ENCODE data around the gene PRSS22.

Gene PRSS22

GRCh38 chr16:2811703-2812471, 46.1 kb downstream of the PRSS22 start:
- TF ChIP-seq REST (IDR thresholded peaks at IDR 0.05; ENCODE audit: insufficient read depth in 1 of 2, low read depth in 2 of 2, low read length in 2 of 2): no peak
- TF ChIP-seq SIN3A (IDR thresholded peaks at IDR 0.05; ENCODE audit: borderline replicate concordance, insufficient read depth, low read length): no peak
- TF ChIP-seq TAF1 (IDR thresholded peaks at IDR 0.05; ENCODE audit: borderline replicate concordance, insufficient read depth, low read length): no peak
- TF ChIP-seq POLR2AphosphoS5 (IDR thresholded peaks at IDR 0.05; ENCODE audit: low read depth, low read length): no peak
- no peak for TF ChIP-seq FOXP2 (optimal IDR thresholded peaks at IDR 0.05; ENCODE audit: borderline replicate concordance, extremely low read depth, extremely low read length, insufficient read depth)

GRCh38 chr16:2810651-2811050, 47.3 kb downstream of the PRSS22 start:
- TF ChIP-seq SIN3A (IDR thresholded peaks at IDR 0.05; ENCODE audit: borderline replicate concordance, insufficient read depth, low read length) (no peak), POLR2AphosphoS5 (IDR thresholded peaks at IDR 0.05; ENCODE audit: low read depth, low read length) (no peak), REST (IDR thresholded peaks at IDR 0.05; ENCODE audit: insufficient read depth in 1 of 2, low read depth in 2 of 2, low read length in 2 of 2) (no peak), FOXP2 (optimal IDR thresholded peaks at IDR 0.05; ENCODE audit: borderline replicate concordance, extremely low read depth, extremely low read length, insufficient read depth) (no peak), TAF1 (IDR thresholded peaks at IDR 0.05; ENCODE audit: borderline replicate concordance, insufficient read depth, low read length) (no peak)

- TF ChIP-seq SIN3A (IDR thresholded peaks at IDR 0.05; ENCODE audit: borderline replicate concordance, insufficient read depth, low read length): no peak
- TF ChIP-seq REST (IDR thresholded peaks at IDR 0.05; ENCODE audit: insufficient read depth in 1 of 2, low read depth in 2 of 2, low read length in 2 of 2): no peak
- no peak for TF ChIP-seq FOXP2 (optimal IDR thresholded peaks at IDR 0.05; ENCODE audit: borderline replicate concordance, extremely low read depth, extremely low read length, insufficient read depth)
- TF ChIP-seq TAF1 (IDR thresholded peaks at IDR 0.05; ENCODE audit: borderline replicate concordance, insufficient read depth, low read length): no peak
- TF ChIP-seq POLR2AphosphoS5 (IDR thresholded peaks at IDR 0.05; ENCODE audit: low read depth, low read length): no peak
Measured at GRCh38 chr16:2809149-2809760, 48.7 kb downstream of the PRSS22 start.

DNA sequence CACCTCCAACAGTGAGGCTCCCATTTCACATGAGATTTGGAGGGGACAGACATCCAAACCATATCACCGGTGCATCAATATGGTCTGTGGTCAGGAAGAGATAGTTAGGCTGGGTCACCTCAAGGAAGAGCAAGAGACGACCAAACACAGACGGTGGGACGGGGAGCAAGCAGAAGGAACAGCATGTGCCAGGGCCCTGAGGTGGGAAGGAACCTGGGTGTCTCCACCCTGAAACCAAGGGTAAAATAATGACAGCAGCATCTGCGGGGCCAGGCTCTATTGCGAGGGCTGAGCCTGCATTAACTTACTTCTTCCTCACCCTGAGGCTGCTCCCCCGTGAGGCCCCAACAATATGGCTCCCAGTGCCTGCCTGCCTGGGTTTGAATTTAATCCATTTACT, 49.8 kb downstream of the PRSS22 start:
- TF ChIP-seq FOXP2 (optimal IDR thresholded peaks at IDR 0.05; ENCODE audit: borderline replicate concordance, extremely low read depth, extremely low read length, insufficient read depth) (no peak), REST (IDR thresholded peaks at IDR 0.05; ENCODE audit: insufficient read depth in 1 of 2, low read depth in 2 of 2, low read length in 2 of 2) (no peak), SIN3A (IDR thresholded peaks at IDR 0.05; ENCODE audit: borderline replicate concordance, insufficient read depth, low read length) (no peak), POLR2AphosphoS5 (IDR thresholded peaks at IDR 0.05; ENCODE audit: low read depth, low read length) (no peak), TAF1 (IDR thresholded peaks at IDR 0.05; ENCODE audit: borderline replicate concordance, insufficient read depth, low read length) (no peak)
